Smooth muscle cell (in vitro differentiated cells): Measurements from ENCODE around the gene SKI. TPM values are rescaled to one million over a fixed set of nuclear protein-coding genes. Genes with fewer than 3 reads are reported as not detected.

ENCODE experiments used
- DNase-seq: peaks from one replicate; lab custom pipeline; 2025; ENCODE audit not compliant: unreplicated experiment; lab: John Stamatoyannopoulos, UW
- H2AFZ ChIP-seq: fragments of 200-600 bp; sonication (generic); 2 replicates; pipeline ENCODE4 v1.6.0; 2016; ENCODE audit warnings: antibody characterized with exemption, low read depth, mild to moderate bottlenecking
- H3F3A ChIP-seq: fragments of 200-600 bp; sonication (generic); 2 replicates; pipeline ENCODE4 v1.6.0; 2017; ENCODE audit warnings: antibody characterized with exemption, low read depth
- H3K27ac ChIP-seq: fragments of 200-600 bp; sonication (generic); 2 replicates; pipeline ENCODE4 v1.5.1; 2016; ENCODE audit warnings: low read depth, mild to moderate bottlenecking
- H3K27me3 ChIP-seq: fragments of 200-600 bp; sonication (generic); 2 replicates; pipeline ENCODE4 v1.6.1; 2016; ENCODE audit warnings: low read depth, mild to moderate bottlenecking
- H3K36me3 ChIP-seq: fragments of 200-600 bp; sonication (generic); 2 replicates; pipeline ENCODE4 v1.5.1; 2016; ENCODE audit warnings: low read depth
- H3K4me1 ChIP-seq: fragments of 200-600 bp; sonication (generic); 2 replicates; pipeline ENCODE4 v1.5.1; 2016; ENCODE audit warnings: low read depth
- H3K4me2 ChIP-seq: fragments of 200-600 bp; sonication (generic); 2 replicates; pipeline ENCODE4 v1.6.0; 2016; ENCODE audit warnings: mild to moderate bottlenecking
- H3K4me3 ChIP-seq: fragments of 200-600 bp; sonication (generic); 2 replicates; pipeline ENCODE4 v1.5.1; 2016; ENCODE audit warnings: mild to moderate bottlenecking
- H3K79me2 ChIP-seq: fragments of 200-600 bp; sonication (generic); 2 replicates; pipeline ENCODE4 v1.6.0; 2016; ENCODE audit warnings: low read depth, mild to moderate bottlenecking
- H3K9ac ChIP-seq: fragments of 200-600 bp; sonication (generic); 2 replicates; pipeline ENCODE4 v1.6.0; 2016; ENCODE audit warnings: low read depth
- H3K9me3 ChIP-seq: fragments of 200-600 bp; sonication (generic); replicated peaks from 2 replicates; pipeline ENCODE4 v1.5.1; 2016; ENCODE audit warnings: low read depth
- H4K20me1 ChIP-seq: fragments of 200-600 bp; sonication (generic); 2 replicates; pipeline ENCODE4 v1.6.0; 2016; ENCODE audit warnings: low read depth
- CTCF ChIP-seq: fragments of 200-600 bp; sonication (generic); IDR thresholded peaks from 2 replicates; pipeline ENCODE4 v1.5.1; 2017; ENCODE audit warnings: borderline replicate concordance, mild to moderate bottlenecking, antibody characterized with exemption; ENCODE audit not compliant: insufficient read depth, poor library complexity, severe bottlenecking
- WGBS: methylation state at CpG from one replicate; pipeline ENCODE4 v1.1.7; 2016; ENCODE audit warnings: low lambda C conversion rate; 5-methylcytosine and 5-hydroxymethylcytosine counted together
- polyA plus RNA-seq: library from polyadenylated mRNA; unstranded; fragments of >200 nt; fragmentation: Nextera tagmentation; extraction: Ambion mirVana; gene quantifications from 2 replicates; pipeline ENCODE4 v1.2.1, GENCODE V29; 2016
- total RNA-seq: library from RNA; depleted of rRNA; stranded (reverse); fragments of >200 nt; gene quantifications from 2 replicates; pipeline ENCODE4 v1.2.3, GENCODE V29; 2014

SKI gene
- total and polyA plus RNA-seq, 2 experiments from 2014 or later, result 4.2 to 19.6 TPM

DNA sequence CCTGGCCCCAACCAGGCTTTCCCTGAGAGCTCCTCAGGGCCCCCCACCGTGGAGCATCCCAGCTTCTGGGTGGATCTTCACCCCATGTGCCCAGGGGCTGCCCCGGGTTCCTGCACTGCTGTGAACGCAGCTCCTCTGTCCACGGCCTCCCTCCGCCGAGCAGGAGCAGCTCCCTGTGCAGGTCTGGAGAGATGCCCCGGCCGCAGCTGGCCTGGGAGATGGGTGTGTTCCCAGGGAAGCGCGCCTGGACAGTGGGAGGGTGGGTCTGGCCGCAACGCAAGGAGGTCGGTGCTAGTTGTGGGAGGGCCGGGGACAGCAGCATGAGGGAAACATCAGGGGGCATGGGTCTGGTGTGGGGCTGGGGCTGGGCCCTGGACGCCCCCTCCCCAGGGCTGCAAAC is 91.9 kb downstream of the SKI start:
- H3K9me3 ChIP-seq, result no peaks in the 10 kb centered on the region
- no peak for TF ChIP-seq CTCF
- no peaks in the 10 kb centered on the region for H4K20me1 ChIP-seq
- H3K9ac ChIP-seq, result peak overlapping the region; percentile 4
- no peak overlapping the region for H3K4me3 ChIP-seq
- H3K27ac ChIP-seq, result no peak overlapping the region
- no peaks in the 10 kb centered on the region for H3K27me3 ChIP-seq
- peaks cover 41% of the 10 kb centered on the region for H3K4me1 ChIP-seq
- DNase-seq, result no peak
- peaks cover 19% of the 10 kb centered on the region for H3F3A ChIP-seq
- H3K36me3 ChIP-seq, result no peaks in the 10 kb centered on the region
- H2AFZ ChIP-seq, result no peak overlapping the region
- H3K4me2 ChIP-seq, result no peak overlapping the region
- H3K79me2 ChIP-seq, result no peaks in the 10 kb centered on the region
- WGBS, result 94% methylated on average over 14 of the region's 15 CpGs

- Histone ChIP-seq H3K4me2 (peak overlapping the region; percentile 69), H3K27me3 (no peaks in the 10 kb centered on the region), H3K9me3 (no peaks in the 10 kb centered on the region), H3F3A (peaks cover 11% of the 10 kb centered on the region), H3K4me1 (peaks cover 37% of the 10 kb centered on the region), H3K79me2 (no peaks in the 10 kb centered on the region), H3K9ac (peak overlapping the region; percentile 91), H4K20me1 (no peaks in the 10 kb centered on the region), H3K36me3 (no peaks in the 10 kb centered on the region), H2AFZ (no peak overlapping the region), H3K27ac (peak overlapping the region; percentile 94), H3K4me3 (no peak overlapping the region)
- 74% methylated on average over 40 of the region's 41 CpGs for WGBS
- peak; percentile 18 for DNase-seq
- no peak for TF ChIP-seq CTCF
Measured at GRCh38 chr1:2320760-2321667, 92.9 kb downstream of the SKI start.

GRCh38 chr1:2322065-2322571 is 94.0 kb downstream of the SKI start:
- DNase-seq, result peak; percentile 76
- Histone ChIP-seq H3K27me3 (no peaks in the 10 kb centered on the region), H3K9ac (peak overlapping the region; percentile 91)

More at GRCh38 chr1:2322065-2322571, 94.0 kb downstream of the SKI start:
- Histone ChIP-seq H3K9me3 (no peaks in the 10 kb centered on the region), H3K4me3 (peak overlapping the region; percentile 31), H4K20me1 (no peaks in the 10 kb centered on the region), H3K79me2 (no peaks in the 10 kb centered on the region), H2AFZ (no peak overlapping the region), H3K4me1 (peaks cover 32% of the 10 kb centered on the region), H3K4me2 (peak overlapping the region; percentile 69), H3K36me3 (no peaks in the 10 kb centered on the region), H3K27ac (peak overlapping the region; percentile 94), H3F3A (peaks cover 5% of the 10 kb centered on the region)
- WGBS, result 4% methylated on average over 29 of the region's 30 CpGs
- no peak for TF ChIP-seq CTCF
